Activated naive CD8-positive, alpha-beta T cell treated with anti-CD3 and anti-CD28 coated beads for 36 hours (primary cell): ENCODE measurements around the gene MAD1L1. TPM values are rescaled to one million over a fixed set of nuclear protein-coding genes. Genes with fewer than 3 reads are reported as not detected.

Source experiments
- DNase-seq: peaks from one replicate; pipeline ENCODE4 v3.0.0; 2021
- H3K27ac Mint-ChIP-seq: one replicate; pipeline ENCODE4 v1.8.0; 2022; ENCODE audit warnings: mild to moderate bottlenecking, moderate library complexity, mixed read lengths
- H3K27me3 Mint-ChIP-seq: one replicate; pipeline ENCODE4 v1.8.0; 2022; ENCODE audit warnings: mild to moderate bottlenecking, mixed read lengths
- H3K36me3 Mint-ChIP-seq: one replicate; pipeline ENCODE4 v1.8.0; 2021; ENCODE audit warnings: mild to moderate bottlenecking, mixed read lengths
- H3K4me1 Mint-ChIP-seq: one replicate; pipeline ENCODE4 v1.8.0; 2021; ENCODE audit warnings: mixed read lengths
- H3K4me3 Mint-ChIP-seq: one replicate; pipeline ENCODE4 v1.8.0; 2022; ENCODE audit warnings: mild to moderate bottlenecking, moderate library complexity, mixed read lengths
- H3K9me3 Mint-ChIP-seq: one replicate; pipeline ENCODE4 v1.8.0; 2022; ENCODE audit warnings: mixed read lengths
- total RNA-seq, 2 experiments: library from RNA; stranded (reverse); gene quantifications; one replicate each; pipeline ENCODE4 v1.2.3, GENCODE V29; 2021

MAD1L1 gene
- total RNA-seq, 2 experiments from 2014 or later = 36.5 to 37.8 TPM

- Mint-ChIP-seq H3K36me3 (peaks cover 6% of the 10 kb centered on the region), H3K4me3 (peak overlapping the region; percentile 71), H3K9me3 (no peaks in the 10 kb centered on the region), H3K27me3 (no peaks in the 10 kb centered on the region), H3K4me1 (peaks cover 8% of the 10 kb centered on the region), H3K27ac (peak overlapping the region; percentile 91)
- DNase-seq = peak; percentile 70
Observed at GRCh38 chr7:2138146-2138765, 94.5 kb downstream of the MAD1L1 start.

- Mint-ChIP-seq H3K36me3 (peaks cover 7% of the 10 kb centered on the region), H3K4me3 (no peak overlapping the region), H3K4me1 (peaks cover 8% of the 10 kb centered on the region), H3K9me3 (no peaks in the 10 kb centered on the region), H3K27me3 (no peaks in the 10 kb centered on the region), H3K27ac (no peak overlapping the region)
- no peak for DNase-seq
Observed at GRCh38 chr7:2134740-2135139, 98.0 kb downstream of the MAD1L1 start.

- Mint-ChIP-seq H3K4me1 (no peaks in the 10 kb centered on the region), H3K9me3 (no peaks in the 10 kb centered on the region), H3K36me3 (peaks cover 3% of the 10 kb centered on the region), H3K4me3 (no peak overlapping the region), H3K27ac (no peak overlapping the region), H3K27me3 (no peaks in the 10 kb centered on the region)
- DNase-seq = no peak
Observed at GRCh38 chr7:2132243-2132642, 100.5 kb downstream of the MAD1L1 start.

- no peak overlapping the region for H3K4me3 Mint-ChIP-seq
- DNase-seq = no peak
- peaks cover 3% of the 10 kb centered on the region for H3K36me3 Mint-ChIP-seq
- no peaks in the 10 kb centered on the region for H3K4me1 Mint-ChIP-seq
- no peaks in the 10 kb centered on the region for H3K9me3 Mint-ChIP-seq
- no peaks in the 10 kb centered on the region for H3K27me3 Mint-ChIP-seq
- no peak overlapping the region for H3K27ac Mint-ChIP-seq
Observed at GRCh38 chr7:2131800-2132199, 100.9 kb downstream of the MAD1L1 start.

GRCh38 chr7:2131341-2131740 lies 101.4 kb downstream of the MAD1L1 start:
- no peaks in the 10 kb centered on the region for H3K4me1 Mint-ChIP-seq
- H3K27ac Mint-ChIP-seq = no peak overlapping the region
- DNase-seq = no peak
- H3K4me3 Mint-ChIP-seq = no peak overlapping the region
- H3K9me3 Mint-ChIP-seq = no peaks in the 10 kb centered on the region
- no peaks in the 10 kb centered on the region for H3K27me3 Mint-ChIP-seq
- H3K36me3 Mint-ChIP-seq = peaks cover 3% of the 10 kb centered on the region

- H3K36me3 Mint-ChIP-seq = peaks cover 3% of the 10 kb centered on the region
- no peak overlapping the region for H3K27ac Mint-ChIP-seq
- DNase-seq = no peak
- no peaks in the 10 kb centered on the region for H3K9me3 Mint-ChIP-seq
- H3K4me3 Mint-ChIP-seq = no peak overlapping the region
- no peaks in the 10 kb centered on the region for H3K4me1 Mint-ChIP-seq
- no peaks in the 10 kb centered on the region for H3K27me3 Mint-ChIP-seq
Observed at GRCh38 chr7:2130096-2130375, 102.7 kb downstream of the MAD1L1 start.

- no peaks in the 10 kb centered on the region for H3K27me3 Mint-ChIP-seq
- no peak overlapping the region for H3K4me3 Mint-ChIP-seq
- peaks cover 3% of the 10 kb centered on the region for H3K36me3 Mint-ChIP-seq
- H3K9me3 Mint-ChIP-seq = no peaks in the 10 kb centered on the region
- DNase-seq = no peak
- no peak overlapping the region for H3K27ac Mint-ChIP-seq
- H3K4me1 Mint-ChIP-seq = no peaks in the 10 kb centered on the region
Observed at GRCh38 chr7:2129323-2130095, 103.2 kb downstream of the MAD1L1 start.

GRCh38 chr7:2128601-2129322 lies 104.0 kb downstream of the MAD1L1 start:
- H3K4me3 Mint-ChIP-seq = no peak overlapping the region
- no peaks in the 10 kb centered on the region for H3K4me1 Mint-ChIP-seq
- H3K36me3 Mint-ChIP-seq = peaks cover 3% of the 10 kb centered on the region
- DNase-seq = no peak
- H3K27me3 Mint-ChIP-seq = no peaks in the 10 kb centered on the region
- no peak overlapping the region for H3K27ac Mint-ChIP-seq
- H3K9me3 Mint-ChIP-seq = no peaks in the 10 kb centered on the region

- Mint-ChIP-seq H3K9me3 (no peaks in the 10 kb centered on the region), H3K27me3 (no peaks in the 10 kb centered on the region), H3K36me3 (no peaks in the 10 kb centered on the region), H3K27ac (no peak overlapping the region), H3K4me1 (no peaks in the 10 kb centered on the region), H3K4me3 (no peak overlapping the region)
- DNase-seq = no peak
Observed at GRCh38 chr7:2126621-2127020, 106.1 kb downstream of the MAD1L1 start.

GRCh38 chr7:2125931-2126330 lies 106.8 kb downstream of the MAD1L1 start:
- no peaks in the 10 kb centered on the region for H3K27me3 Mint-ChIP-seq
- no peaks in the 10 kb centered on the region for H3K36me3 Mint-ChIP-seq
- H3K27ac Mint-ChIP-seq = no peak overlapping the region
- H3K4me3 Mint-ChIP-seq = no peak overlapping the region
- DNase-seq = no peak
- no peaks in the 10 kb centered on the region for H3K4me1 Mint-ChIP-seq
- no peaks in the 10 kb centered on the region for H3K9me3 Mint-ChIP-seq

GRCh38 chr7:2124604-2125345 lies 108.0 kb downstream of the MAD1L1 start:
- no peak for DNase-seq
- H3K36me3 Mint-ChIP-seq = peaks cover 1% of the 10 kb centered on the region
- H3K4me3 Mint-ChIP-seq = no peak overlapping the region
- H3K27me3 Mint-ChIP-seq = no peaks in the 10 kb centered on the region
- H3K27ac Mint-ChIP-seq = no peak overlapping the region
- H3K4me1 Mint-ChIP-seq = peaks cover 10% of the 10 kb centered on the region
- no peaks in the 10 kb centered on the region for H3K9me3 Mint-ChIP-seq

- Mint-ChIP-seq H3K4me1 (peaks cover 14% of the 10 kb centered on the region), H3K27ac (no peak overlapping the region), H3K4me3 (no peak overlapping the region), H3K36me3 (peaks cover 3% of the 10 kb centered on the region), H3K9me3 (no peaks in the 10 kb centered on the region), H3K27me3 (no peaks in the 10 kb centered on the region)
- DNase-seq = no peak
Observed at GRCh38 chr7:2123916-2124315, 108.8 kb downstream of the MAD1L1 start.

GRCh38 chr7:2123360-2123759 lies 109.4 kb downstream of the MAD1L1 start:
- Mint-ChIP-seq H3K27ac (no peak overlapping the region), H3K4me3 (no peak overlapping the region), H3K4me1 (peaks cover 14% of the 10 kb centered on the region), H3K9me3 (no peaks in the 10 kb centered on the region), H3K36me3 (peaks cover 7% of the 10 kb centered on the region), H3K27me3 (no peaks in the 10 kb centered on the region)
- DNase-seq = no peak

- Mint-ChIP-seq H3K27me3 (no peaks in the 10 kb centered on the region), H3K36me3 (peaks cover 13% of the 10 kb centered on the region), H3K4me1 (peaks cover 16% of the 10 kb centered on the region), H3K4me3 (no peak overlapping the region), H3K9me3 (no peaks in the 10 kb centered on the region), H3K27ac (no peak overlapping the region)
- no peak for DNase-seq
Observed at GRCh38 chr7:2122651-2123050, 110.1 kb downstream of the MAD1L1 start.
